Psoas muscle (tissue), 8 donors: Measurements from ENCODE around the gene PSMD2. TPM values are rescaled to one million over a fixed set of nuclear protein-coding genes. Genes with fewer than 3 reads are reported as not detected.

Experiments
- ATAC-seq, 4 donors: fragments of 200-7000 bp; cut with Tn5 transposase; one replicate each; pipeline ENCODE4 v1.9.1; 2020; ENCODE audit warnings: moderate library complexity in 3 of 4, mild to moderate bottlenecking in 2 of 4
- DNase-seq, 2 donors: peaks; one replicate each; pipeline ENCODE4 v3.0.0-alpha.2; 2020
- H3K27ac ChIP-seq: fragments of 200-600 bp; one replicate; pipeline ENCODE4 v1.8.0; 2022
- H3K27me3 ChIP-seq, 3 donors: fragments of 200-600 bp in 1 of 3; one replicate each; pipeline versions ENCODE4 v1.6.1 to v1.8.0; 2013 to 2022; ENCODE audit warnings: low read length in 2 of 3, mild to moderate bottlenecking in 2 of 3, moderate library complexity in 1 of 3; ENCODE audit not compliant: insufficient read depth in 3 of 3
- H3K36me3 ChIP-seq, 2 donors: fragments of 200-600 bp in 1 of 2; one replicate each; pipeline versions ENCODE4 v1.6.1 to v1.8.0; 2013 to 2022; ENCODE audit warnings: low read depth in 1 of 2, mild to moderate bottlenecking in 1 of 2, moderate library complexity in 1 of 2; ENCODE audit not compliant: insufficient read depth in 1 of 2
- H3K4me1 ChIP-seq: fragments of 200-600 bp; one replicate; pipeline ENCODE4 v1.8.0; 2022
- H3K4me3 ChIP-seq: fragments of 200-600 bp; one replicate; pipeline ENCODE4 v1.8.0; 2022; ENCODE audit warnings: mild to moderate bottlenecking
- H3K9me3 ChIP-seq: fragments of 200-600 bp; one replicate; pipeline ENCODE4 v1.8.0; 2022
- WGBS, 3 donors: extraction: QIAGEN DNeasy Blood & Tissue Kit; methylation state at CpG; one replicate each; pipeline versions ENCODE4 v1.1.6 to v1.1.7; 2013; 5-methylcytosine and 5-hydroxymethylcytosine counted together
- intact Hi-C, 2 donors: fragments of 100-400 bp; cut with DNase I; formaldehyde crosslinking; loops; one replicate each; pipeline versions ENCODE4 v1.11.0 to v1.14.2; 2022
- polyA plus RNA-seq, 3 donors: library from polyadenylated mRNA; stranded (reverse); fragments of 200-250 nt; gene quantifications; one replicate each; pipeline ENCODE4 v1.2.3, GENCODE V29; 2013
- total RNA-seq, 4 donors: library from RNA; stranded (reverse); fragmentation: NEBNext Ultra II Directional in 2 of 4; extraction: Animal tissue kit (Norgen Biotek cat#: 25700) in 2 of 4; gene quantifications; one replicate each; pipeline versions ENCODE4 v1.2.1 to v1.2.4, GENCODE V29; 2021 to 2023
- TF ChIP-seq, protein P1 (sequence below): fragments of 200-600 bp; IDR thresholded peaks from one replicate; pipeline ENCODE4 v1.8.0; 2022; ENCODE audit warnings: antibody characterized with exemption
- donor health status: healthy with polysubstance abuse.
- donor health status: DM: no; HTN: no; CAD: no; lungs with moderate emphysema.
- donor health status: Bipolar disorder and iron deficiency.
- donor health status: healthy.
- donor health status: DM: yes; HTN: yes; CAD: no.
- donor health status: DM: no; HTN: no; CAD: no.
- donor health status: DM: no; HTN: no; CAD: no.
- donor health status: DM: yes; HTN: yes; CAD: no.

The PSMD2 gene
- total and polyA plus RNA-seq, 7 donors = 338 to 898 (median 430) TPM

DNA sequence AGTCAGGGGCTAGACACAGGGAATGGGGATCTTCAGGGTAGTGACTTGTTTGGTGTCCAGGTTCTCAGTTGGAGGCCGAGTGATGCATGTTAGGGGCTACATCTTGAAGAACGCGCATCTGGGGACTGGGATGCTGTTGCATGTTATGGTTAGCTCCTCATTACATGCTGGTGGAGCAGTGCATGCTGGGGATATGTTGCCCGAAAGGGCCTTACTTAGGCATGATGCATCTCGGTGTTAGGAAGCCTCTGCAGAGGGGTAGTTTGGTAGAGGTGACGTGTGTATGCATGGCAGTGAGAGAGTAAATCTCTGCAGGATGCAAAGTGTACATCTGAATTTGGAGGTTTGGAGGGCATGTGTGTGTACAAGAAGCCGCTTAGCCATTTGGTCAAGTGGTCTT, 17.8 kb downstream of the PSMD2 start:
- Histone ChIP-seq H3K27ac (peak overlapping the region; percentile 96), H3K36me3 (peaks cover 11 to 45% of the 10 kb centered on the region in 2 donors), H3K4me1 (peaks cover 53% of the 10 kb centered on the region), H3K4me3 (peak overlapping the region; percentile 80), H3K9me3 (no peaks in the 10 kb centered on the region), H3K27me3 (no peaks in the 10 kb centered on the region)
- 70 to 80% (median 75%) methylated on average over 7 of the region's 7 CpGs for WGBS, 3 donors
- DNase-seq (no peak), ATAC-seq (no peak)
- intact Hi-C loops = loop anchor here in 1 of 2 donors (5.0 kb wide), 1 partner anchor 139 kb away; no protein-coding TSS in a partner anchor
- TF ChIP-seq, protein P1, sequence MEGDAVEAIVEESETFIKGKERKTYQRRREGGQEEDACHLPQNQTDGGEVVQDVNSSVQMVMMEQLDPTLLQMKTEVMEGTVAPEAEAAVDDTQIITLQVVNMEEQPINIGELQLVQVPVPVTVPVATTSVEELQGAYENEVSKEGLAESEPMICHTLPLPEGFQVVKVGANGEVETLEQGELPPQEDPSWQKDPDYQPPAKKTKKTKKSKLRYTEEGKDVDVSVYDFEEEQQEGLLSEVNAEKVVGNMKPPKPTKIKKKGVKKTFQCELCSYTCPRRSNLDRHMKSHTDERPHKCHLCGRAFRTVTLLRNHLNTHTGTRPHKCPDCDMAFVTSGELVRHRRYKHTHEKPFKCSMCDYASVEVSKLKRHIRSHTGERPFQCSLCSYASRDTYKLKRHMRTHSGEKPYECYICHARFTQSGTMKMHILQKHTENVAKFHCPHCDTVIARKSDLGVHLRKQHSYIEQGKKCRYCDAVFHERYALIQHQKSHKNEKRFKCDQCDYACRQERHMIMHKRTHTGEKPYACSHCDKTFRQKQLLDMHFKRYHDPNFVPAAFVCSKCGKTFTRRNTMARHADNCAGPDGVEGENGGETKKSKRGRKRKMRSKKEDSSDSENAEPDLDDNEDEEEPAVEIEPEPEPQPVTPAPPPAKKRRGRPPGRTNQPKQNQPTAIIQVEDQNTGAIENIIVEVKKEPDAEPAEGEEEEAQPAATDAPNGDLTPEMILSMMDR = no peak

DNA sequence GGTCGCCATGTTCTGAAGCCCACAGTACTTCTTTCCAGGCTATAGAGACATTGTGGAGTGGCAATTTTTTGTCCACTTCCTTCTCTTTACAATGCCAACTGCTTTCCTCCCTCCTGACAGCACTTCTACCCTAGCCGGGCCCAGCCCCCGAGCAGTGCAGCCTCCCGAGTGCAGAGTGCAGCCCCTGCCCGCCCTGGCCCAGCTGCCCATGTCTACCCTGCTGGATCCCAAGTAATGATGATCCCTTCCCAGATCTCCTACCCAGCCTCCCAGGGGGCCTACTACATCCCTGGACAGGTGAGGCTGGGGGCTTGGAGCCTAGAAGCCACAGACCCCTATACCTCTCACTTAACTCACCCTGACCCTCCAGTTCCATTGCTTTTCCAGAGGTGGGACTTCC, 18.2 kb downstream of the PSMD2 start:
- Histone ChIP-seq H3K4me1 (peaks cover 57% of the 10 kb centered on the region), H3K27ac (peak overlapping the region; percentile 96), H3K4me3 (peak overlapping the region; percentile 80), H3K27me3 (no peaks in the 10 kb centered on the region), H3K9me3 (no peaks in the 10 kb centered on the region), H3K36me3 (peaks cover 11 to 49% of the 10 kb centered on the region in 2 donors)
- WGBS, 3 donors = 53 to 65% (median 56%) methylated on average over 5 of the region's 5 CpGs
- DNase-seq (peak in 1 of 2 donors; percentile 36), ATAC-seq (no peak)
- intact Hi-C loops = loop anchor here in 1 of 2 donors (5.0 kb wide), 1 partner anchor 140 kb away; no protein-coding TSS in a partner anchor
- TF ChIP-seq, protein P1 = no peak

DNA sequence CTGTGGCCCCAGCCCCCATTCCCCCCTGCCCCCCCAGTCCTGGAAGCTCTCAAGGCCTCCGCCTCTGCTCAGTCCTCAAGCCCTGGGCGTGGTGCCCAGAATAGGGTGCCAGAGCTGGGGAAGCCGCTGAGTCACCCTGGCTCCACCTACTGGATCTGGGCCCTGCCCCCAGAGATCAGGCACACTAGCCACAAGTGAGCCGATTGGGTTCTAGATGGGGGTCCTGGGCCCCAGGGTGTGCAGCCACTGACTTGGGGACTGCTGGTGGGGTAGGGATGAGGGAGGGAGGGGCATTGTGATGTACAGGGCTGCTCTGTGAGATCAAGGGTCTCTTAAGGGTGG, 21.0 kb downstream of the PSMD2 start:
- peak; percentile 98 to 99 for DNase-seq
- H3K4me1 ChIP-seq = peaks cover 80% of the 10 kb centered on the region
- peak; percentile 85 to 87 (median 86) for ATAC-seq
- no peaks in the 10 kb centered on the region for H3K27me3 ChIP-seq
- peak overlapping the region; percentile 71 for H3K4me3 ChIP-seq
- intact Hi-C loops = no loop called here
- 1 to 10% (median 4%) methylated on average over 4 of the region's 4 CpGs for WGBS, 3 donors
- peaks cover 26 to 78% of the 10 kb centered on the region in 2 donors for H3K36me3 ChIP-seq
- H3K9me3 ChIP-seq = no peaks in the 10 kb centered on the region
- TF ChIP-seq, protein P1 = no peak
- peak overlapping the region; percentile 90 for H3K27ac ChIP-seq

DNA sequence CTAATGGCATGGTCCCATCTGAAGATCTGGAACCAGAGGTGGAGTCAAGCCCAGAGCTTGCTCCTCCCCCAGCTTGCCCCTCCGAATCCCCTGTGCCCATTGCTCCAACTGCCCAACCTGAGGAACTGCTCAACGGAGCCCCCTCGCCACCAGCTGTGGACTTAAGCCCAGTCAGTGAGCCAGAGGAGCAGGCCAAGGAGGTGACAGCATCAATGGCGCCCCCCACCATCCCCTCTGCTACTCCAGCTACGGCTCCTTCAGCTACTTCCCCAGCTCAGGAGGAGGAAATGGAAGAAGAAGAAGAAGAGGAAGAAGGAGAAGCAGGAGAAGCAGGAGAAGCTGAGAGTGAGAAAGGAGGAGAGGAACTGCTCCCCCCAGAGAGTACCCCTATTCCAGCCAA, 22.6 kb downstream of the PSMD2 start:
- H3K4me1 ChIP-seq = peaks cover 70% of the 10 kb centered on the region

More for the DNA sequence above, 22.6 kb downstream of the PSMD2 start:
- DNase-seq = no peak
- peak overlapping the region; percentile 71 for H3K4me3 ChIP-seq
- 45 to 70% (median 49%) methylated on average over 5 of the region's 5 CpGs for WGBS, 3 donors
- H3K36me3 ChIP-seq = peaks cover 28 to 86% of the 10 kb centered on the region in 2 donors
- TF ChIP-seq, protein P1 = no peak
- no peak for ATAC-seq
- H3K27ac ChIP-seq = peak overlapping the region; percentile 90
- H3K27me3 ChIP-seq = no peaks in the 10 kb centered on the region
- intact Hi-C loops = no loop called here
- no peaks in the 10 kb centered on the region for H3K9me3 ChIP-seq
